Upper lobe of right lung (tissue), 1 donor: ENCODE results near the gene ADAM20. TPM values are rescaled to one million over a fixed set of nuclear protein-coding genes. Genes with fewer than 3 reads are reported as not detected.

Experiments
- ATAC-seq: fragments of 200-7000 bp; cut with Tn5 transposase; one replicate; pipeline ENCODE4 v1.9.1; 2020; ENCODE audit warnings: mild to moderate bottlenecking, moderate library complexity
- DNase-seq: peaks from one replicate; pipeline ENCODE4 v3.0.0-alpha.2; 2020
- H3K27ac ChIP-seq: fragments of 200-600 bp; one replicate; pipeline ENCODE4 v1.8.0; 2022
- H3K27me3 ChIP-seq: fragments of 200-600 bp; one replicate; pipeline ENCODE4 v1.8.0; 2022; ENCODE audit warnings: mild to moderate bottlenecking
- H3K36me3 ChIP-seq: fragments of 200-600 bp; one replicate; pipeline ENCODE4 v1.8.0; 2022
- H3K4me1 ChIP-seq: fragments of 200-600 bp; one replicate; pipeline ENCODE4 v1.8.0; 2022
- H3K4me3 ChIP-seq: fragments of 200-600 bp; one replicate; pipeline ENCODE4 v1.8.0; 2022; ENCODE audit warnings: mild to moderate bottlenecking
- H3K9me3 ChIP-seq: fragments of 200-600 bp; one replicate; pipeline ENCODE4 v1.8.0; 2022
- intact Hi-C: fragments of 100-400 bp; cut with DNase I; formaldehyde crosslinking; loops from one replicate; pipeline ENCODE4 v1.11.0; 2022
- total RNA-seq: library from RNA; stranded (reverse); fragmentation: NEBNext Ultra II Directional; extraction: Animal tissue kit (Norgen Biotek cat#: 25700); gene quantifications from one replicate; pipeline ENCODE4 v1.2.1, GENCODE V29; 2021
- TF ChIP-seq, protein P1 (sequence below): fragments of 200-600 bp; IDR thresholded peaks from one replicate; pipeline ENCODE4 v1.8.0; 2022; ENCODE audit warnings: antibody characterized with exemption
- donor health status: DM: no; HTN: yes; CAD: no; lungs with severe emphysema.

The ADAM20 gene
- total RNA-seq, 1 donor from 2014 or later: 1.2 TPM

DNA sequence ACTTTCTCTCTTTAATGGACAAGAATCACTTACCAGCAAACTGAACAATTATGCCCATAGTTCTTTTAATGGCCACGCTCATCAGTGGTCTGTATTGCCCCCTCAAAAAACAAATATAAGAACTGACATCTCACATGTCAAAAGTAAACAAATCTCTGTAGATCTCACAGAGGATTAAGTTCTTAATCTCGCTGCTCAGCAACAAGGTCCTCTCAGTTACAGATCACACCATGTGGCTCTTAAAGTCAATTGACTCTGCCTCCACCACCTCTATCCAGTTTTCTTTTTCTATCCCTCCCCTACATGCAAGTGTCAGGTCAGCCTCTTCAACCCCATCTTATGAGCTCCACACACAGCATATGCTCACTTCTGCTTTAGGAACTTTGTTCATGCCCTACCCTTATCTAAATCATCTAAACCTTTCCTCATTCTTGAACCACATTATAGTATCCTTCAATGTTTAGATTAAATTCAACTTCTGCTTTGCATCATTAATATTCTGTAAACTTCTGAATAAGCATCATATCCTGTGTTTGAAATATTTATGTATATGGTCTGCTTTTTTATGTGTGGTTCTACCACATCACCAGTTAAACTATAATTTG, 7.2 kb downstream of the ADAM20 start:
- Histone ChIP-seq H3K4me3 (no peak overlapping the region), H3K27me3 (no peaks in the 10 kb centered on the region), H3K36me3 (peaks cover 13% of the 10 kb centered on the region), H3K9me3 (no peaks in the 10 kb centered on the region), H3K27ac (no peak overlapping the region), H3K4me1 (no peaks in the 10 kb centered on the region)
- intact Hi-C loops: no loop called here
- DNase-seq (no peak), ATAC-seq (no peak)
- TF ChIP-seq, protein P1, sequence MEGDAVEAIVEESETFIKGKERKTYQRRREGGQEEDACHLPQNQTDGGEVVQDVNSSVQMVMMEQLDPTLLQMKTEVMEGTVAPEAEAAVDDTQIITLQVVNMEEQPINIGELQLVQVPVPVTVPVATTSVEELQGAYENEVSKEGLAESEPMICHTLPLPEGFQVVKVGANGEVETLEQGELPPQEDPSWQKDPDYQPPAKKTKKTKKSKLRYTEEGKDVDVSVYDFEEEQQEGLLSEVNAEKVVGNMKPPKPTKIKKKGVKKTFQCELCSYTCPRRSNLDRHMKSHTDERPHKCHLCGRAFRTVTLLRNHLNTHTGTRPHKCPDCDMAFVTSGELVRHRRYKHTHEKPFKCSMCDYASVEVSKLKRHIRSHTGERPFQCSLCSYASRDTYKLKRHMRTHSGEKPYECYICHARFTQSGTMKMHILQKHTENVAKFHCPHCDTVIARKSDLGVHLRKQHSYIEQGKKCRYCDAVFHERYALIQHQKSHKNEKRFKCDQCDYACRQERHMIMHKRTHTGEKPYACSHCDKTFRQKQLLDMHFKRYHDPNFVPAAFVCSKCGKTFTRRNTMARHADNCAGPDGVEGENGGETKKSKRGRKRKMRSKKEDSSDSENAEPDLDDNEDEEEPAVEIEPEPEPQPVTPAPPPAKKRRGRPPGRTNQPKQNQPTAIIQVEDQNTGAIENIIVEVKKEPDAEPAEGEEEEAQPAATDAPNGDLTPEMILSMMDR: no peak

GRCh38 chr14:70525691-70526090, 9.1 kb downstream of the ADAM20 start:
- Histone ChIP-seq H3K36me3 (peaks cover 13% of the 10 kb centered on the region), H3K27me3 (no peaks in the 10 kb centered on the region), H3K4me1 (no peaks in the 10 kb centered on the region), H3K9me3 (peaks cover under 1% of the 10 kb centered on the region), H3K27ac (no peak overlapping the region), H3K4me3 (no peak overlapping the region)
- DNase-seq: no peak
- ATAC-seq: no peak
- intact Hi-C loops: no loop called here
- TF ChIP-seq, protein P1: no peak

DNA sequence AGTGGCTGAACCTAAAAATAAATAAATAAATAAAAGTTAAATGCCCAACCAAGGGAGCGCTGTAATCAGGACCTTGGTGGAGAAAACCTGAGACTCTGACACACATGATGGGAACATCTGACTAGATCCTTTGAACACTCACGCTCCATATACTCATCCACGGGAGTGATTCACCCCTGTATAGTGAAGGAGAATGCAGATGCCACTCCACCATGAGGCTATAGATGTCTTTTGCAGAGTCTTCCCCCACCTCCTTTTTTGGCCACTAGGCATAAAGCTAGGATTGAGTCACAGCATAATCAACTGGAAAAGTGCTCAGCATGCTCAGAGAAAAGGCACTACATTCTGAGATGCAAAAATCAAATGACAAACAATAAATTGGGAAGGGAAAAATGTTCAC, 19.0 kb downstream of the ADAM20 start:
- ATAC-seq: no peak
- H3K36me3 ChIP-seq: no peaks in the 10 kb centered on the region
- intact Hi-C loops: no loop called here

GRCh38 chr14:70514168-70515069, 20.4 kb downstream of the ADAM20 start:
- intact Hi-C loops: no loop called here
- ATAC-seq: no peak

More for the DNA sequence above, 19.0 kb downstream of the ADAM20 start:
- H3K4me3 ChIP-seq: no peak overlapping the region
- no peaks in the 10 kb centered on the region for H3K4me1 ChIP-seq
- DNase-seq: no peak
- H3K9me3 ChIP-seq: peaks cover 7% of the 10 kb centered on the region
- H3K27ac ChIP-seq: no peak overlapping the region
- H3K27me3 ChIP-seq: no peaks in the 10 kb centered on the region
- TF ChIP-seq, protein P1: no peak

GRCh38 chr14:70498191-70498590, 36.6 kb downstream of the ADAM20 start:
- Histone ChIP-seq H3K27me3 (no peaks in the 10 kb centered on the region), H3K36me3 (no peaks in the 10 kb centered on the region), H3K27ac (no peak overlapping the region), H3K4me3 (no peak overlapping the region), H3K9me3 (no peaks in the 10 kb centered on the region), H3K4me1 (no peaks in the 10 kb centered on the region)
- intact Hi-C loops: no loop called here
- ATAC-seq (no peak), DNase-seq (no peak)
- TF ChIP-seq, protein P1: no peak

More at GRCh38 chr14:70514168-70515069, 20.4 kb downstream of the ADAM20 start:
- H3K27ac ChIP-seq: no peak overlapping the region
- H3K27me3 ChIP-seq: no peaks in the 10 kb centered on the region
- no peaks in the 10 kb centered on the region for H3K4me1 ChIP-seq
- H3K36me3 ChIP-seq: no peaks in the 10 kb centered on the region
- peaks cover 10% of the 10 kb centered on the region for H3K9me3 ChIP-seq
- H3K4me3 ChIP-seq: no peak overlapping the region
- TF ChIP-seq, protein P1: no peak
- no peak for DNase-seq
